ENCODE data around the gene COL7A1.

COL7A1 gene

DNA sequence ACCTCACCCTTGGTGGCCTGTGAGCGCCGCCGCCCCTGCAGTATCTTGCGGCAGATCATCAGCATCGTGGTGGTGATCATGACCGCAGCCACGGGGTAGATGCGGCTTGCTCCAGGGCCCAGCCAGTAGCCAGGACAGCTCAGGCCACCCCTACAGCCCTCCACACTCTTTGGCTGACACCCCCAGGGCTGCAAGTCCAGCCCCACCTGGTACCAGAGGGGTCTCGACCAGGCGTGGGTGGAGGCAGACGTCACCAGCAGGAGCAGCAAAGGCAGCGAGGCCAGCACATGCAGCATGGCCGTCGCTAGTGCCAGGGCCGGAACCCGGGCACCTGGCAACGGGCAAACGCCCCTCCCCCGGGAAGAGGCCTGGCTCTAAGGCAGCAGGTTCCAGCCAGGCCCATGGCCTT, 26.3 kb upstream of the COL7A1 start, which contains the start of gene TMEM89:
Gene TMEM89 (minus strand): TSS at position 309 of the 409 bp plus-strand sequence. CDS start 13 bp downstream, at position 296.
- H3K9me3 ChIP-seq (ENCODE audit: control insufficient read depth, low read length) = no peaks in the 10 kb centered on the region
- no peak within 1 kb of the TSS for H2AFZ ChIP-seq
- H3K4me3 ChIP-seq (ENCODE audit: low read depth, low read length) = no peak within 1 kb of the TSS
- H3K27ac ChIP-seq = no peak within 1 kb of the TSS
- no peaks in the 10 kb centered on the region for H3K79me2 ChIP-seq
- H3K4me2 ChIP-seq (ENCODE audit: low read length) = no peak within 1 kb of the TSS
- no peaks in the 10 kb centered on the region for H3K4me1 ChIP-seq
- H3K27me3 ChIP-seq (ENCODE audit: control insufficient read depth, insufficient read depth, low read length) = no peaks in the 10 kb centered on the region
- TF ChIP-seq, protein P1, sequence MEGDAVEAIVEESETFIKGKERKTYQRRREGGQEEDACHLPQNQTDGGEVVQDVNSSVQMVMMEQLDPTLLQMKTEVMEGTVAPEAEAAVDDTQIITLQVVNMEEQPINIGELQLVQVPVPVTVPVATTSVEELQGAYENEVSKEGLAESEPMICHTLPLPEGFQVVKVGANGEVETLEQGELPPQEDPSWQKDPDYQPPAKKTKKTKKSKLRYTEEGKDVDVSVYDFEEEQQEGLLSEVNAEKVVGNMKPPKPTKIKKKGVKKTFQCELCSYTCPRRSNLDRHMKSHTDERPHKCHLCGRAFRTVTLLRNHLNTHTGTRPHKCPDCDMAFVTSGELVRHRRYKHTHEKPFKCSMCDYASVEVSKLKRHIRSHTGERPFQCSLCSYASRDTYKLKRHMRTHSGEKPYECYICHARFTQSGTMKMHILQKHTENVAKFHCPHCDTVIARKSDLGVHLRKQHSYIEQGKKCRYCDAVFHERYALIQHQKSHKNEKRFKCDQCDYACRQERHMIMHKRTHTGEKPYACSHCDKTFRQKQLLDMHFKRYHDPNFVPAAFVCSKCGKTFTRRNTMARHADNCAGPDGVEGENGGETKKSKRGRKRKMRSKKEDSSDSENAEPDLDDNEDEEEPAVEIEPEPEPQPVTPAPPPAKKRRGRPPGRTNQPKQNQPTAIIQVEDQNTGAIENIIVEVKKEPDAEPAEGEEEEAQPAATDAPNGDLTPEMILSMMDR (IDR thresholded peaks at IDR 0.05) = no peak
- no peak within 1 kb of the TSS for H3K9ac ChIP-seq
- no peaks in the 10 kb centered on the region for H3K36me3 ChIP-seq (ENCODE audit: control insufficient read depth, insufficient read depth, low read length)

DNA sequence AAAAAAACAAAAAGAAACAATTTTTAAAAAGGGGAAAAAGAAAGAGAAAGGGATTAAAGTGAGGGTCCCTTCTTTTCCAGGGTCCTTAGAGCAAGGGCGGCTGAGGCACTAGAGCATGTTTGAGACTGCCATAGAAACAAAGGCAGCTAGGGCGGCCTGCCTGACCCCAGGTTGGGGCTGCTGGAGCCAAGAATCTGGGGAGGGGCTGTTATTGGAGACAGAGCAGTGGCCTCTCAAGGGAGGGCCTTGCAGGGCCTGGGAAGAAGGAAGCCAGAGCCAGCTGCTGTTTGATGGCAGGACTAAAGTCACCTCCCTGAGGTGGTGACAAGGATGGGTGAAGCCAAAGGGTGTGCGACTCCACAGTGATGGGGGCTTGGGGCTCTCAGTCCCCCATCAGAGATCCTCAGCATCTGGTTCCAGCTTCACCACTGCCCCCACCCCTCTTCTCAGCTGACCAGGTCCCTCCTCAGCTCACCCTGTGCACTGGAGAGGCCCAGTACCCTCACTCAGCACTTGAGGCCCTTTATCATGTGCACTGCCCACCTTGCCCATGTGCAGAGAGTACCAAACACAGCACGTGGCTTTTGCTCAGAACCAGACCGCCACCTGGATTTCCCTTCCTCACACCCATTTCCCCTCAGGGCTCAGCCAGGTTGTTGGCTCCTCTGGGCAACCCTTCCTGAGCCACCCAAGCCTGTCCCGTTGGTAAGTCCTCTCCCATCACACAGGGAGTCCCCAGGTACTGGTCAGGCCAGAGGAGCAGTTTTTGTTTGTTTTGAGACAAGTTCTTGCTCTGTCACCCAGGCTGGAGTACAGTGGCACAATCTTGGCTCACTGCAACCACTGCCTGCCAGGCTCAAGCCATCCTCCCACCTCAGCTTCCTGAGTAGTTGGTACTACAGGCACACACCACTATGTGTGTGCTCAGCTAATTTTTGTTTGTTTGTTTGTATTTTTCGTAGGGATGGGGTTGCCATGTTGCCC, 24.7 kb upstream of the COL7A1 start:
- no peaks in the 10 kb centered on the region for H3K36me3 ChIP-seq (ENCODE audit: control insufficient read depth, insufficient read depth, low read length)
- no peaks in the 10 kb centered on the region for H3K79me2 ChIP-seq
- H3K27ac ChIP-seq = no peak overlapping the region
- no peak overlapping the region for H3K9ac ChIP-seq
- no peak overlapping the region for H3K4me3 ChIP-seq (ENCODE audit: low read depth, low read length)
- TF ChIP-seq, protein P1 (IDR thresholded peaks at IDR 0.05) = no peak
- H3K4me2 ChIP-seq (ENCODE audit: low read length) = no peak overlapping the region
- H3K4me1 ChIP-seq = no peaks in the 10 kb centered on the region
- no peak overlapping the region for H2AFZ ChIP-seq
- H3K27me3 ChIP-seq (ENCODE audit: control insufficient read depth, insufficient read depth, low read length) = no peaks in the 10 kb centered on the region
- no peaks in the 10 kb centered on the region for H3K9me3 ChIP-seq (ENCODE audit: control insufficient read depth, low read length)

DNA sequence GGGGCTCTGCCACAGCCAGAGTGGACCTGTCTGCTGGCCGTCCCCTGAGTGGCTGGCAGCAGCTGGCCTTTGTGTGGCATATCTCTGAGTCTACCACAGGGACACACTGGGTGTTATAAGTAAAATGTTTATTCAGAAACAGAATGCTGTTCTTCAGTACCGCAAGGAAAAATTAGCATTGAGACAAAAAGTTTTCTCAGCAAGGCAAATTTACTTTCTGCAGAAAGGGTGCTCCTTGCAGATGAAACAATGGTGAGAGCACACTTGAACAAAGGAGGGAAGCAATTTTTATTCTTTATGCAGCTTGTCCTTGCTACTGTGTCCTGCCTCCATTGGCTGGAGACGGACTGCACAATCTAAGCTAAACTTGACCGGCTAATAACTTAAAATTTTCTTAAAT, 22.4 kb upstream of the COL7A1 start:
- TF ChIP-seq, protein P1 (IDR thresholded peaks at IDR 0.05) = no peak
- Histone ChIP-seq H3K9ac (no peak overlapping the region), H3K4me3 (ENCODE audit: low read depth, low read length) (no peak overlapping the region), H3K79me2 (no peaks in the 10 kb centered on the region), H2AFZ (no peak overlapping the region), H3K27ac (no peak overlapping the region), H3K4me2 (ENCODE audit: low read length) (no peak overlapping the region), H3K9me3 (ENCODE audit: control insufficient read depth, low read length) (no peaks in the 10 kb centered on the region), H3K36me3 (ENCODE audit: control insufficient read depth, insufficient read depth, low read length) (no peaks in the 10 kb centered on the region), H3K4me1 (no peaks in the 10 kb centered on the region), H3K27me3 (ENCODE audit: control insufficient read depth, insufficient read depth, low read length) (no peaks in the 10 kb centered on the region)

DNA sequence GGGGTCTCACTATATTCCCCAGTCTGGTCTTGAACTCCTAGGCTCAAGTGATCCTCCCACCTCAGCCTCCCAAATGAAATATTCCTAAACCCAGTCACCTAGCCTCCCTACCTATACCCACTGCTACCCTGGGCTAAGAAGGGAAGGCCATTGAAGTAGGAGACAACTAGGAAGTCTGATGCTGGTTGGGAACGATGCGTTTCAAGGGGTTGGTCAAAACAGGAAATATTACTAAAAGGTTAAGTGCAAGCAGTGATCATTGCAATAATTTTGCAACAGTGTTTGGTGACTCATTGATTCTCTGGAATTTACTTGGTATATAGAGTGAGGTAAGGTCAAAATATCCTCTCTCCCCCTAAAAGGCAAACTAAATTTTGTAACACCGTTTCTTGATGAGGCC, 18.9 kb upstream of the COL7A1 start:
- Histone ChIP-seq H2AFZ (no peak overlapping the region), H3K36me3 (ENCODE audit: control insufficient read depth, insufficient read depth, low read length) (no peaks in the 10 kb centered on the region), H3K4me2 (ENCODE audit: low read length) (no peak overlapping the region), H3K27ac (no peak overlapping the region), H3K4me3 (ENCODE audit: low read depth, low read length) (no peak overlapping the region), H3K9me3 (ENCODE audit: control insufficient read depth, low read length) (no peaks in the 10 kb centered on the region), H3K4me1 (no peaks in the 10 kb centered on the region), H3K79me2 (peaks cover 4% of the 10 kb centered on the region), H3K27me3 (ENCODE audit: control insufficient read depth, insufficient read depth, low read length) (no peaks in the 10 kb centered on the region), H3K9ac (no peak overlapping the region)
- TF ChIP-seq, protein P1 (IDR thresholded peaks at IDR 0.05) = no peak

All from parathyroid adenoma (tissue), 2 donors.